Measurements from ENCODE around the gene STUM.

Gene STUM

GRCh38 chr1:226629896-226630550 lies 81.5 kb downstream of the STUM start:
- TF ChIP-seq CTCF (IDR thresholded peaks at IDR 0.05), result no peak
- no peak overlapping the region for H3K27ac ChIP-seq
- no peak overlapping the region for H3K4me3 ChIP-seq
- peak; percentile 62 for DNase-seq (ENCODE audit: low spot score)

GRCh38 chr1:226630592-226630991 lies 82.0 kb downstream of the STUM start:
- DNase-seq (ENCODE audit: low spot score), result no peak
- Histone ChIP-seq H3K27ac (no peak overlapping the region), H3K4me3 (no peak overlapping the region)
- TF ChIP-seq CTCF (IDR thresholded peaks at IDR 0.05), result no peak

GRCh38 chr1:226631229-226632000 lies 82.9 kb downstream of the STUM start:
- peak; percentile 33 for DNase-seq (ENCODE audit: low spot score)
- no peak for TF ChIP-seq CTCF (IDR thresholded peaks at IDR 0.05)
- Histone ChIP-seq H3K27ac (no peak overlapping the region), H3K4me3 (no peak overlapping the region)

- H3K27ac ChIP-seq, result no peak overlapping the region
- TF ChIP-seq CTCF (IDR thresholded peaks at IDR 0.05), result no peak
- H3K4me3 ChIP-seq, result no peak overlapping the region
- peak; percentile 68 for DNase-seq (ENCODE audit: low spot score)
These were observed 83.8 kb downstream of the STUM start for GRCh38 chr1:226632169-226632879.

GRCh38 chr1:226632922-226633351 lies 84.4 kb downstream of the STUM start:
- H3K27ac ChIP-seq, result no peak overlapping the region
- no peak overlapping the region for H3K4me3 ChIP-seq
- no peak for TF ChIP-seq CTCF (IDR thresholded peaks at IDR 0.05)
- peak; percentile 64 for DNase-seq (ENCODE audit: low spot score)

- H3K27ac ChIP-seq, result peak overlapping the region; percentile 13 to 34
- no peak for TF ChIP-seq CTCF (IDR thresholded peaks at IDR 0.05)
- DNase-seq (ENCODE audit: low spot score), result no peak
- H3K4me3 ChIP-seq, result no peak overlapping the region
These were observed 85.1 kb downstream of the STUM start for GRCh38 chr1:226633541-226634165.

All from coronary artery (tissue), 2 donors.